A549 (cell line): ENCODE results near the gene PAPLN. TPM values are rescaled to one million over a fixed set of nuclear protein-coding genes. Genes with fewer than 3 reads are reported as not detected.

Source experiments
- ATAC-seq, 2 experiments: fragments of 200-7000 bp in 1 of 2; fragments of >200 bp in 1 of 2; cut with Nextera tagmentation in 1 of 2; cut with Tn5 transposase in 1 of 2; 3 replicates each; pipeline versions ENCODE4 v1.8.0 to v1.9.1; 2018 to 2020; ENCODE audit warnings: mild to moderate bottlenecking in 1 of 2, moderate library complexity in 1 of 2
- CTCF ChIA-PET: fragments of 300-600 bp; sonication (Branson Sonifier 250); formaldehyde crosslinking; extraction: SDS; loops from one replicate; lab custom pipeline; 2021; ENCODE audit warnings: antibody characterized with exemption, inconsistent platforms; lab: Yijun Ruan, JAX
- POLR2A ChIA-PET: fragments of 350-600 bp; formaldehyde crosslinking; extraction: SDS; loops from one replicate; lab custom pipeline; 2021; ENCODE audit warnings: antibody characterized with exemption, inconsistent platforms; lab: Yijun Ruan, JAX
- DNase-seq, 2 experiments: peaks; one replicate each; pipeline versions ENCODE4 v3.0.0 to v3.0.0-alpha.2; 2011 to 2016; ENCODE audit warnings: low read depth in 1 of 2, low spot score in 1 of 2
- FAIRE-seq: peaks from 2 replicates; lab custom pipeline; 2011; peaks lifted over from hg19 to GRCh38; lab: Jason Lieb, UNC
- H3K27ac ChIP-seq, 2 experiments: fragments of >200 bp; sonication (Bioruptor Twin); formaldehyde crosslinking; 3 replicates each; pipeline ENCODE4 v1.5.1; 2016 to 2017
- H3K4me1 ChIP-seq: fragments of >200 bp; sonication (Bioruptor Twin); formaldehyde crosslinking; 3 replicates; pipeline ENCODE4 v1.6.1; 2016
- H3K4me2 ChIP-seq: fragments of >200 bp; sonication (Bioruptor Twin); formaldehyde crosslinking; 3 replicates; pipeline ENCODE4 v1.6.1; 2016
- H3K4me3 ChIP-seq: fragments of >200 bp; sonication (Bioruptor Twin); formaldehyde crosslinking; 3 replicates; pipeline ENCODE4 v1.5.1; 2016
- H3K9me3 ChIP-seq: fragments of >200 bp; sonication (Bioruptor Twin); formaldehyde crosslinking; 3 replicates; pipeline ENCODE4 v1.6.1; 2016
- BCL3 ChIP-seq: fragments of >200 bp; sonication (Bioruptor Twin); formaldehyde crosslinking; IDR thresholded peaks from 3 replicates; pipeline ENCODE4 v1.6.1; 2016
- BHLHE40 ChIP-seq: IDR thresholded peaks from 2 replicates; pipeline ENCODE4 v1.6.1; 2012; ENCODE audit warnings: low read depth, low read length, inconsistent platforms
- CEBPB ChIP-seq, 2 experiments: fragments of >200 bp in 1 of 2; sonication (Bioruptor Twin) in 1 of 2; formaldehyde crosslinking in 1 of 2; IDR thresholded peaks; 2 replicates each; pipeline ENCODE4 v1.6.1; 2012 to 2016
- CHD2 ChIP-seq: fragments of 150-350 bp; IDR thresholded peaks from 2 replicates; pipeline ENCODE4 v1.6.1; 2014; ENCODE audit warnings: low read length; ENCODE audit not compliant: partially characterized antibody
- CHD4 ChIP-seq: fragments of 200-600 bp; sonication (generic); IDR thresholded peaks from 2 replicates; pipeline ENCODE4 v1.6.1; 2016; ENCODE audit warnings: antibody characterized with exemption, mild to moderate bottlenecking, borderline replicate concordance
- CTCF ChIP-seq: fragments of >200 bp; sonication (Bioruptor Twin); formaldehyde crosslinking; IDR thresholded peaks from 3 replicates; pipeline ENCODE4 v1.5.1; 2016
- E2F6 ChIP-seq: IDR thresholded peaks from 2 replicates; pipeline ENCODE4 v1.6.1; 2012; ENCODE audit warnings: low read depth, borderline replicate concordance
- EHF ChIP-seq: fragments of 250-450 bp; sonication (Bioruptor Pico); IDR thresholded peaks from 2 replicates; pipeline ENCODE4 v1.5.0; 2020; ENCODE audit warnings: mild to moderate bottlenecking
- EP300 ChIP-seq, 2 experiments: fragments of >200 bp; sonication (Bioruptor Twin); formaldehyde crosslinking; IDR thresholded peaks; 2 replicates in 1 of 2; 3 replicates in 1 of 2; pipeline ENCODE4 v1.6.1; 2016 to 2017
- ESRRA ChIP-seq: fragments of 150-350 bp; IDR thresholded peaks from 2 replicates; pipeline ENCODE4 v1.6.1; 2014; ENCODE audit warnings: mild to moderate bottlenecking, low read length, borderline replicate concordance
- FOSL2 ChIP-seq, 2 experiments: fragments of 450-650 bp in 1 of 2; fragments of >200 bp in 1 of 2; sonication (Bioruptor Twin) in 1 of 2; formaldehyde crosslinking; IDR thresholded peaks; 2 replicates each; pipeline versions ENCODE4 v1.5.0 to v1.6.1; 2016 to 2020; ENCODE audit warnings: mild to moderate bottlenecking in 1 of 2, moderate library complexity in 1 of 2
- FOXS1 ChIP-seq: fragments of 250-450 bp; sonication (Bioruptor Pico); IDR thresholded peaks from 2 replicates; pipeline ENCODE4 v1.5.0; 2020; ENCODE audit warnings: mild to moderate bottlenecking, moderate library complexity
- GATA3 ChIP-seq: IDR thresholded peaks from 2 replicates; pipeline ENCODE4 v1.6.1; 2012; ENCODE audit warnings: borderline replicate concordance
- HES2 ChIP-seq: fragments of >200 bp; sonication (Bioruptor Twin); formaldehyde crosslinking; IDR thresholded peaks from 2 replicates; pipeline ENCODE4 v1.6.1; 2016
- HOXB13 ChIP-seq: fragments of 250-450 bp; sonication (Bioruptor Pico); IDR thresholded peaks from 2 replicates; pipeline ENCODE4 v1.5.0; 2020; ENCODE audit warnings: low read depth, mild to moderate bottlenecking, moderate library complexity
- HOXB5 ChIP-seq: fragments of 250-450 bp; sonication (Bioruptor Pico); IDR thresholded peaks from 2 replicates; pipeline ENCODE4 v1.5.0; 2020; ENCODE audit warnings: mild to moderate bottlenecking, moderate library complexity
- JUN ChIP-seq, 2 experiments: fragments of >200 bp; sonication (Bioruptor Twin); formaldehyde crosslinking; IDR thresholded peaks; 2 replicates in 1 of 2; 3 replicates in 1 of 2; pipeline ENCODE4 v1.6.1; 2016 to 2017
- JUNB ChIP-seq: fragments of >200 bp; sonication (Bioruptor Twin); formaldehyde crosslinking; IDR thresholded peaks from 2 replicates; pipeline ENCODE4 v1.6.1; 2016
- KDM5A ChIP-seq: fragments of 200-600 bp; sonication (generic); IDR thresholded peaks from 2 replicates; pipeline ENCODE4 v1.6.1; 2016; ENCODE audit warnings: antibody characterized with exemption, mild to moderate bottlenecking
- MAFK ChIP-seq: fragments of 450-650 bp; IDR thresholded peaks from 2 replicates; pipeline ENCODE4 v1.6.1; 2014; ENCODE audit not compliant: partially characterized antibody
- MAX ChIP-seq: IDR thresholded peaks from 2 replicates; pipeline ENCODE4 v1.6.1; 2012
- MAZ ChIP-seq: fragments of 150-350 bp; IDR thresholded peaks from 2 replicates; pipeline ENCODE4 v1.6.1; 2014; ENCODE audit warnings: antibody characterized with exemption, low read depth, low read length, borderline replicate concordance
- NPAS2 ChIP-seq: fragments of 250-450 bp; sonication (Bioruptor Pico); IDR thresholded peaks from 2 replicates; pipeline ENCODE4 v1.8.0; 2022; ENCODE audit warnings: mild to moderate bottlenecking, moderate library complexity, borderline replicate concordance
- PHF8 ChIP-seq: fragments of 200-600 bp; sonication (generic); IDR thresholded peaks from 2 replicates; pipeline ENCODE4 v1.6.1; 2016; ENCODE audit warnings: low read depth, mild to moderate bottlenecking, antibody characterized with exemption, moderate library complexity, borderline replicate concordance
- RCOR1 ChIP-seq: fragments of 150-350 bp; IDR thresholded peaks from 2 replicates; pipeline ENCODE4 v1.6.1; 2014; ENCODE audit warnings: antibody characterized with exemption, low read length, low read depth
- SMC3 ChIP-seq: fragments of >200 bp; sonication (Bioruptor Twin); formaldehyde crosslinking; IDR thresholded peaks from 3 replicates; pipeline ENCODE4 v1.6.1; 2018; ENCODE audit warnings: inconsistent platforms
- TP53 ChIP-seq: fragments of 250-450 bp; sonication (Bioruptor Pico); IDR thresholded peaks from 2 replicates; pipeline ENCODE4 v1.5.0; 2021; ENCODE audit warnings: mild to moderate bottlenecking, moderate library complexity
- USF2 ChIP-seq: fragments of 450-650 bp; IDR thresholded peaks from 2 replicates; pipeline ENCODE4 v1.6.1; 2014; ENCODE audit warnings: antibody characterized with exemption
- ZC3H11A ChIP-seq: fragments of 450-650 bp; IDR thresholded peaks from 2 replicates; pipeline ENCODE4 v1.6.1; 2014; ENCODE audit warnings: antibody characterized with exemption, mild to moderate bottlenecking
- WGBS: methylation state at CpG from one replicate; pipeline ENCODE4 v1.1.6; 2017; ENCODE audit errors: missing lambda C conversion rate; 5-methylcytosine and 5-hydroxymethylcytosine counted together
- polyA plus RNA-seq, 4 experiments: library from polyadenylated mRNA; depleted of rRNA in 3 of 4; stranded (reverse); fragments of >200 nt; fragmentation: RNase III in 1 of 4; extraction: RNeasy Plus Mini Kit Qiagen cat#74134 plus additional on column Dnase treatment in 1 of 4; gene quantifications; 2 replicates in 3 of 4; 3 replicates in 1 of 4; pipeline ENCODE4 v1.2.3, GENCODE V29; 2011 to 2017

The PAPLN gene
- polyA plus RNA-seq, 2 of the 4 experiments (the other 2 are of a cell fraction): 4.3 to 5.0 TPM

- no peak overlapping the region for H3K4me3 ChIP-seq
- no peak for DNase-seq
- no peak for TF ChIP-seq ZC3H11A
- no peak for TF ChIP-seq EHF (CRISPR knock-in tag)
- TF ChIP-seq TP53: no peak
- no peak for TF ChIP-seq MAX
- TF ChIP-seq JUNB: no peak
- TF ChIP-seq MAZ: no peak
- no peak for TF ChIP-seq USF2
- TF ChIP-seq FOSL2 (IDR thresholded peaks at IDR 0.05): no peak
- no peak for TF ChIP-seq FOSL2 (CRISPR knock-in tag; IDR thresholded peaks at IDR 0.05)
- no peak for TF ChIP-seq NPAS2 (CRISPR knock-in tag)
- no peak for TF ChIP-seq CEBPB (IDR thresholded peaks at IDR 0.05)
- TF ChIP-seq SMC3: no peak
- no peak for TF ChIP-seq HES2
- TF ChIP-seq JUN (IDR thresholded peaks at IDR 0.05): no peak
- TF ChIP-seq E2F6: no peak
- no peak for TF ChIP-seq RCOR1
- no peak for TF ChIP-seq MAFK
- TF ChIP-seq BHLHE40: no peak
- no peak for TF ChIP-seq BCL3
- no peak for TF ChIP-seq PHF8
- TF ChIP-seq, all 56 proteins: peak for 0
- Histone ChIP-seq H3K27ac (no peak overlapping the region), H3K4me2 (no peak overlapping the region), H3K4me1 (0 out of 3 replicates have a peak, but pooled peaks cover 5% of the 10 kb centered on the region), H3K9me3 (no peaks in the 10 kb centered on the region)
- FAIRE-seq (no peak), ATAC-seq (no peak)
- 90% methylated on average over 2 of the region's 2 CpGs for WGBS
- CTCF ChIA-PET: interaction anchor here (1.5 to 4.0 kb wide), 3 partner anchors 13 to 185 kb away, joined by 3 to 19 read pairs (median 11); no protein-coding TSS in a partner anchor
- POLR2A ChIA-PET: no interaction called here
Observed at GRCh38 chr14:73286598-73286997, 49.3 kb downstream of the PAPLN start.

GRCh38 chr14:73287071-73287470 lies 49.8 kb downstream of the PAPLN start:
- Histone ChIP-seq H3K9me3 (no peaks in the 10 kb centered on the region), H3K4me1 (0 out of 3 replicates have a peak, but pooled peaks cover 3% of the 10 kb centered on the region), H3K4me3 (no peak overlapping the region), H3K27ac (no peak overlapping the region), H3K4me2 (no peak overlapping the region)
- DNase-seq (no peak), ATAC-seq (no peak), FAIRE-seq (no peak)
- ChIA-PET POLR2A (no interaction called here), CTCF (interaction anchor here (1.1 to 4.0 kb wide), 4 partner anchors 13 to 185 kb away, joined by 3 to 19 read pairs (median 8); no protein-coding TSS in a partner anchor)
- WGBS: 96% methylated on average over 5 of the region's 5 CpGs
- TF ChIP-seq KDM5A: no peak
- TF ChIP-seq GATA3: no peak
- no peak for TF ChIP-seq HOXB13
- no peak for TF ChIP-seq BHLHE40
- TF ChIP-seq CHD2: no peak
- no peak for TF ChIP-seq MAX
- no peak for TF ChIP-seq FOXS1 (CRISPR knock-in tag)
- no peak for TF ChIP-seq EP300 (IDR thresholded peaks at IDR 0.05)
- no peak for TF ChIP-seq NPAS2 (CRISPR knock-in tag)
- TF ChIP-seq RCOR1: no peak
- no peak for TF ChIP-seq ESRRA
- TF ChIP-seq HOXB5 (CRISPR knock-in tag): no peak
- TF ChIP-seq CHD4: no peak
- TF ChIP-seq CTCF: no peak
- no peak for TF ChIP-seq TP53
